Smooth muscle cell (in vitro differentiated cells): ENCODE data around the gene PREX1. TPM values are rescaled to one million over a fixed set of nuclear protein-coding genes. Genes with fewer than 3 reads are reported as not detected.

Experiments
- DNase-seq: peaks from one replicate; lab custom pipeline; 2025; ENCODE audit not compliant: unreplicated experiment; lab: John Stamatoyannopoulos, UW
- H2AFZ ChIP-seq: fragments of 200-600 bp; sonication (generic); 2 replicates; pipeline ENCODE4 v1.6.0; 2016; ENCODE audit warnings: antibody characterized with exemption, low read depth, mild to moderate bottlenecking
- H3F3A ChIP-seq: fragments of 200-600 bp; sonication (generic); 2 replicates; pipeline ENCODE4 v1.6.0; 2017; ENCODE audit warnings: antibody characterized with exemption, low read depth
- H3K27ac ChIP-seq: fragments of 200-600 bp; sonication (generic); 2 replicates; pipeline ENCODE4 v1.5.1; 2016; ENCODE audit warnings: low read depth, mild to moderate bottlenecking
- H3K27me3 ChIP-seq: fragments of 200-600 bp; sonication (generic); 2 replicates; pipeline ENCODE4 v1.6.1; 2016; ENCODE audit warnings: low read depth, mild to moderate bottlenecking
- H3K36me3 ChIP-seq: fragments of 200-600 bp; sonication (generic); 2 replicates; pipeline ENCODE4 v1.5.1; 2016; ENCODE audit warnings: low read depth
- H3K4me1 ChIP-seq: fragments of 200-600 bp; sonication (generic); 2 replicates; pipeline ENCODE4 v1.5.1; 2016; ENCODE audit warnings: low read depth
- H3K4me2 ChIP-seq: fragments of 200-600 bp; sonication (generic); 2 replicates; pipeline ENCODE4 v1.6.0; 2016; ENCODE audit warnings: mild to moderate bottlenecking
- H3K4me3 ChIP-seq: fragments of 200-600 bp; sonication (generic); 2 replicates; pipeline ENCODE4 v1.5.1; 2016; ENCODE audit warnings: mild to moderate bottlenecking
- H3K79me2 ChIP-seq: fragments of 200-600 bp; sonication (generic); 2 replicates; pipeline ENCODE4 v1.6.0; 2016; ENCODE audit warnings: low read depth, mild to moderate bottlenecking
- H3K9ac ChIP-seq: fragments of 200-600 bp; sonication (generic); 2 replicates; pipeline ENCODE4 v1.6.0; 2016; ENCODE audit warnings: low read depth
- H3K9me3 ChIP-seq: fragments of 200-600 bp; sonication (generic); replicated peaks from 2 replicates; pipeline ENCODE4 v1.5.1; 2016; ENCODE audit warnings: low read depth
- H4K20me1 ChIP-seq: fragments of 200-600 bp; sonication (generic); 2 replicates; pipeline ENCODE4 v1.6.0; 2016; ENCODE audit warnings: low read depth
- CTCF ChIP-seq: fragments of 200-600 bp; sonication (generic); IDR thresholded peaks from 2 replicates; pipeline ENCODE4 v1.5.1; 2017; ENCODE audit warnings: borderline replicate concordance, mild to moderate bottlenecking, antibody characterized with exemption; ENCODE audit not compliant: insufficient read depth, poor library complexity, severe bottlenecking
- WGBS: methylation state at CpG from one replicate; pipeline ENCODE4 v1.1.7; 2016; ENCODE audit warnings: low lambda C conversion rate; 5-methylcytosine and 5-hydroxymethylcytosine counted together
- polyA plus RNA-seq: library from polyadenylated mRNA; unstranded; fragments of >200 nt; fragmentation: Nextera tagmentation; extraction: Ambion mirVana; gene quantifications from 2 replicates; pipeline ENCODE4 v1.2.1, GENCODE V29; 2016
- total RNA-seq: library from RNA; depleted of rRNA; stranded (reverse); fragments of >200 nt; gene quantifications from 2 replicates; pipeline ENCODE4 v1.2.3, GENCODE V29; 2014

Gene PREX1
- total and polyA plus RNA-seq, 2 experiments from 2014 or later, result 0.04 to 0.30 TPM

- 91% methylated on average over 8 of the region's 8 CpGs for WGBS
Observed at GRCh38 chr20:48805286-48805685, 22.5 kb downstream of the PREX1 start.

GRCh38 chr20:48804300-48804980, 23.4 kb downstream of the PREX1 start:
- Histone ChIP-seq H3K4me3 (no peak overlapping the region), H4K20me1 (no peaks in the 10 kb centered on the region), H2AFZ (no peak overlapping the region), H3K9me3 (peaks cover 4% of the 10 kb centered on the region), H3K79me2 (no peaks in the 10 kb centered on the region), H3K27ac (no peak overlapping the region), H3K27me3 (no peaks in the 10 kb centered on the region), H3K4me2 (no peak overlapping the region), H3K36me3 (no peaks in the 10 kb centered on the region), H3F3A (no peaks in the 10 kb centered on the region), H3K4me1 (no peaks in the 10 kb centered on the region), H3K9ac (no peak overlapping the region)
- DNase-seq, result no peak
- 94% methylated on average over 16 of the region's 16 CpGs for WGBS
- TF ChIP-seq CTCF, result no peak

More at GRCh38 chr20:48805286-48805685, 22.5 kb downstream of the PREX1 start:
- no peaks in the 10 kb centered on the region for H4K20me1 ChIP-seq
- H3K9ac ChIP-seq, result no peak overlapping the region
- H3K4me2 ChIP-seq, result no peak overlapping the region
- H3K36me3 ChIP-seq, result no peaks in the 10 kb centered on the region
- no peak for TF ChIP-seq CTCF
- no peaks in the 10 kb centered on the region for H3K4me1 ChIP-seq
- H3K79me2 ChIP-seq, result no peaks in the 10 kb centered on the region
- H3K27me3 ChIP-seq, result no peaks in the 10 kb centered on the region
- no peak for DNase-seq
- no peak overlapping the region for H3K4me3 ChIP-seq
- H3K9me3 ChIP-seq, result peaks cover 4% of the 10 kb centered on the region
- H2AFZ ChIP-seq, result no peak overlapping the region
- no peak overlapping the region for H3K27ac ChIP-seq
- H3F3A ChIP-seq, result no peaks in the 10 kb centered on the region

- Histone ChIP-seq H3K4me1 (no peaks in the 10 kb centered on the region), H4K20me1 (no peaks in the 10 kb centered on the region), H3K27me3 (no peaks in the 10 kb centered on the region), H3F3A (no peaks in the 10 kb centered on the region), H3K36me3 (no peaks in the 10 kb centered on the region), H3K4me2 (no peak overlapping the region), H2AFZ (no peak overlapping the region), H3K9ac (no peak overlapping the region), H3K9me3 (peaks cover 4% of the 10 kb centered on the region), H3K4me3 (no peak overlapping the region), H3K27ac (no peak overlapping the region), H3K79me2 (no peaks in the 10 kb centered on the region)
- 92% methylated on average over 10 of the region's 10 CpGs for WGBS
- DNase-seq, result no peak
- TF ChIP-seq CTCF, result no peak
Observed at GRCh38 chr20:48803176-48804053, 24.4 kb downstream of the PREX1 start.
